ENCODE measurements around the gene PTK7. TPM values are rescaled to one million over a fixed set of nuclear protein-coding genes. Genes with fewer than 3 reads are reported as not detected.
A peak's percentile ranks its signal among the peaks of the same experiment; 100 is the strongest.
"Not testable (repeated sequence)": the region's sequence is repeated elsewhere in the genome, so short reads cannot be mapped to it uniquely, and the experiment has no call there.

Gene PTK7
- total RNA-seq, 2 donors from 2014 or later = 2.9 to 4.7 TPM

DNA sequence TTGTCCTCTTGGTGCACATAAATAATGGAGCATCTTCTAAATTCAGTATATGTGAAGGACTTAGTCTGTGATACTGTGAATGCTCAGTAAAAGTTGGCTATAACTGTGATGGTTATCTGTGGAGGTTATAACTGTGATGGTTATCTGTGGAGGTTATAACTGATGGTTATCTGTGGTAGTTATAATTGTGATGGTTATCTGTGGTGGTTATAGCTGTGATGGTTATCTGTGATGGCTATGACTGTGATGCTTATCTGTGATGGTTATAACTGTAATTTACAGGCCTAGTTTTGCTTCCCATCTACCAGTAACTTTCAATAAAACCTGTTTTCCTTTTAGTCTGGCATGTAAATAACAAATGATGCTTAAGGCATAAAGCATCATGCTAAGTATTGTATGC lies 16.5 kb downstream of the PTK7 start:
- no peaks in the 10 kb centered on the region for H3K36me3 Mint-ChIP-seq
- no peak overlapping the region for H3K27ac Mint-ChIP-seq
- ATAC-seq (no peak), DNase-seq (ENCODE audit: low spot score in 2 of 2) (no peak)
- no peaks in the 10 kb centered on the region for H3K9me3 Mint-ChIP-seq

- DNase-seq (ENCODE audit: low spot score in 2 of 2) = no peak
- Mint-ChIP-seq H3K27ac (peak overlapping the region in 1 of 2 donors; percentile 58), H3K9me3 (no peaks in the 10 kb centered on the region), H3K36me3 (no peaks in the 10 kb centered on the region)
- ATAC-seq = peak; percentile 44 to 94
Measured at GRCh38 chr6:43093436-43094289, 17.5 kb downstream of the PTK7 start.

- H3K36me3 Mint-ChIP-seq = no peaks in the 10 kb centered on the region
- H3K9me3 Mint-ChIP-seq = no peaks in the 10 kb centered on the region
- peak overlapping the region in 1 of 2 donors; percentile 13 for H3K27ac Mint-ChIP-seq
- DNase-seq (ENCODE audit: low spot score in 2 of 2) = no peak
- no peak for ATAC-seq
Measured at GRCh38 chr6:43095939-43096338, 19.8 kb downstream of the PTK7 start.

DNA sequence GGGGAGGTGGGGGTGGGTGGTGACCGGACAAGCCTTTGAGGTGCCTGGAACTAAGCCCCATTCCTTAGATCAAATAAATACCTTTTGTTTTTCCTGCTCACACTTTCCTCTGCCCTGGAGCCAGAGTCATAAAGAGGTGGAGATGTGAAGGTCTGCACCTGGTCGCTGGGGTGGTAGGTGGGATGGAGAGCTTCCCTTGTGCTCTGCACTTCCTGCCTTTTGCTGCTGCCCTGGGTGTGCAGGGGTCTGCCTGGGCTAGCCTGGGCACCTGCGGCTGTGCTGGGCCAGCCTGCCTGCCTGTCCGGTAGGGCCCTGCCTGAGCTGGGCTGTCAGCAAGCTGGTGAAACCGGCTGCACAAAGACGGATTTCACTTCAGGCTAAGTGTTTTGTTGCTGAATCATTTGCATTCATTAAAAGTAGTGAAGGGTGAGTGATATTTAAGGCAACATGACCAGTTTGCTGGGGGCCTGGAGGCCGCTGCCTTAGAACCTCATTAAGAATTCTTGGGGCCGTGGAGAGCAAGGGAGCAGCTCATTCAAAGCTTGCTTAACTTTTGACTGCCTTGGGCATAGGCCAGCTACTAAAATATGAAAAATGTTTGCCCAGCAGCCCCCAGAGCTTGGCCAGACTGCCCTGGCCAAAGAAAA lies 20.5 kb downstream of the PTK7 start:
- Mint-ChIP-seq H3K27ac (peak overlapping the region in 1 of 2 donors; percentile 13), H3K9me3 (no peaks in the 10 kb centered on the region), H3K36me3 (no peaks in the 10 kb centered on the region)
- no peak for ATAC-seq
- no peak for DNase-seq (ENCODE audit: low spot score in 2 of 2)

- Mint-ChIP-seq H3K27ac (peak overlapping the region in 1 of 2 donors; percentile 39), H3K36me3 (no peaks in the 10 kb centered on the region), H3K9me3 (no peaks in the 10 kb centered on the region)
- DNase-seq (ENCODE audit: low spot score in 2 of 2) = no peak
- ATAC-seq = no peak
Measured at GRCh38 chr6:43097098-43097489, 21.0 kb downstream of the PTK7 start.

- no peaks in the 10 kb centered on the region for H3K36me3 Mint-ChIP-seq
- ATAC-seq (no peak), DNase-seq (ENCODE audit: low spot score in 2 of 2) (no peak)
- no peaks in the 10 kb centered on the region for H3K9me3 Mint-ChIP-seq
- H3K27ac Mint-ChIP-seq = no peak overlapping the region
Measured at GRCh38 chr6:43097502-43097901, 21.4 kb downstream of the PTK7 start.

GRCh38 chr6:43101497-43101896 lies 25.4 kb downstream of the PTK7 start:
- no peaks in the 10 kb centered on the region for H3K36me3 Mint-ChIP-seq
- no peak for DNase-seq (ENCODE audit: low spot score in 2 of 2)
- no peak overlapping the region for H3K27ac Mint-ChIP-seq
- no peak for ATAC-seq
- no peaks in the 10 kb centered on the region for H3K9me3 Mint-ChIP-seq

DNA sequence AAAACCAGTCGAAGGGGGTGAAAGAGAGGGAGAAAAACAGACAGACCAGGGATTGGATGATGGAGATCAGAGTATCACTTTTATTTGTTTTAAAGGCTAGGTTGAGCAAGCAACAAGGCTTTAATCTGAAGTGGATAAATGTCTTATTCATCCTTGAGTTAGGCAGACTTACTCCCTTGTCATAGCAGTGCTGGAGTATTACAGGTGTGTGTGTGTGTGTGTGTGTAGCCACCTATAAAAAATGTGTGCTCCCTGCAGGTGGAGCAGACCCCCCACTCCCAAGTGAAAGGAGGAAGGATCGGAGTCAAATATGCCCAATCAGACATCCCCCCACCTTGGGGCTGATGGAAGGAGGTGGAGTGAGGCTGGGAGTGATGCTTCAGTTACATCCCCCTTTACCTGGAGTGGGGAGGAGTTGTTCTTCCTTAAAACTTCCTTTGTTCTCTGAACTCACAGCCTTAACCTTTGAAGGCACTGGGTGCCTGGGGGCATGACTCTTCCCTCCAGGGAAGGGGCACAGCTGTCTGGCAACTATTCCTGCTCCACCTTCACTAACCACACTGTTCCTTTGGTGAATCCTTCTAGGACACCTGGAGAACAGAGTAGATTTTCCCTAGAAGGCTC lies 27.3 kb downstream of the PTK7 start:
- H3K9me3 Mint-ChIP-seq = no peaks in the 10 kb centered on the region
- DNase-seq (ENCODE audit: low spot score in 2 of 2) (no peak), ATAC-seq (no peak)
- H3K27ac Mint-ChIP-seq = no peak overlapping the region
- no peaks in the 10 kb centered on the region for H3K36me3 Mint-ChIP-seq

DNA sequence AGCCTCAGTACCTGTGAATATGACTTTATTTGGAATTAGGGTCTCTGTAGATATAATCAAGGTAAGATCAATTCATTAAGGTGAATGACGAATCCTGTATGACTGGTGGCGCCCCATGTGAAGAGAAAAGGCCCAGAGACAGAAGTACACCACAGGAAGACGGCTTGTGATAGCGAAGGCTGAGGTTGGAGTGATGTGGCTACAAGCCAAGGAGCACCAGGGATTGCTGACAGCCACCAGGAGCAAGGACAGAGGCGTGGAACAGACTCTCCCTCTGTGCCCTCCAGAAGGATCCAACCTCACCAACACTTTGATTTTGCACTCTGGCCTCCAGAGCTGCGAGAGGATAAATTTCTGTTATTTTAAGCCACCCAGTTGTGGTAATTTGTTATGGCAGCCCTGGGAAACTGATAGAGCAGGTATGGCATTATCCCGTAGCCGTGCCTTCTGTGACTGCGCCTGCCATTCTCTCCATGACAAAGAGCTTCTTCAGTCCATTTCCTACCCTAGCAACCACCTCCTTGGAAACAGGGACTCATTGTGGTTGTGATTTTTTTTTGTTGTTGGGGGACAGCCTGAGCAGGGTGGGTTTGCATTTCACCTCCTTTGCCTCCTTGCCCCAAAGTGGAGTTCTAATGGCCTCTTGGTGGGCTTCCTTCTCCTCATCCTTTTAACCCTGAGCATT lies 29.6 kb downstream of the PTK7 start:
- Mint-ChIP-seq H3K9me3 (no peaks in the 10 kb centered on the region), H3K36me3 (no peaks in the 10 kb centered on the region), H3K27ac (no peak overlapping the region)
- DNase-seq (ENCODE audit: low spot score in 2 of 2) (no peak), ATAC-seq (no peak)

- Mint-ChIP-seq H3K9me3 (no peaks in the 10 kb centered on the region), H3K27ac (no peak overlapping the region), H3K36me3 (no peaks in the 10 kb centered on the region)
- ATAC-seq (no peak), DNase-seq (ENCODE audit: low spot score in 2 of 2) (no peak)
Measured at GRCh38 chr6:43107344-43108062, 31.4 kb downstream of the PTK7 start.

- Mint-ChIP-seq H3K27ac (no peak overlapping the region), H3K9me3 (no peaks in the 10 kb centered on the region), H3K36me3 (no peaks in the 10 kb centered on the region)
- no peak for ATAC-seq
- no peak for DNase-seq (ENCODE audit: low spot score in 2 of 2)
Measured at GRCh38 chr6:43113431-43114260, 37.5 kb downstream of the PTK7 start.

DNA sequence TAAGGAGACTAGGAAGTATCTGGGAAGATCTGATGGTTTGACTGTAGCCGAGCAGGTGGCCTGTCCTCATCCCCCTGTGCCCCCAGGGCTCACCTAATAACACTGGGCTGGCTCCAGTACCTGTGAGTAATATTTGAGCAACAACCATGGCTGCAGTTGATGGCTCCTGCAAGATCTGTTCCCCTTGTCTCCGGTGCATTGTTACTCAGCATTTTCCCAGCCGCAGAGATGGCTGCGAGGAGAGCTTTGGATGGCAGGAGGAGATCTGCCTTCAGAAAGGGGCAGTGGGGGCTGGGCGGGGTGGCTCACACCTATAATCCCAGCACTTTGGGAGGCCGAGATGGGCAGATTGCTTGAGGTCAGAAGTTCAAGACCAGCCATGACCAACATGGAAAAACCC lies 39.3 kb downstream of the PTK7 start:
- no peaks in the 10 kb centered on the region for H3K9me3 Mint-ChIP-seq
- H3K27ac Mint-ChIP-seq = no peak overlapping the region
- DNase-seq (ENCODE audit: low spot score in 2 of 2) (no peak), ATAC-seq (no peak)
- no peaks in the 10 kb centered on the region for H3K36me3 Mint-ChIP-seq

GRCh38 chr6:43117466-43117865 lies 41.4 kb downstream of the PTK7 start:
- DNase-seq (ENCODE audit: low spot score in 2 of 2); H3K27ac Mint-ChIP-seq; ATAC-seq; H3K36me3 Mint-ChIP-seq; H3K9me3 Mint-ChIP-seq: not testable (repeated sequence)

DNA sequence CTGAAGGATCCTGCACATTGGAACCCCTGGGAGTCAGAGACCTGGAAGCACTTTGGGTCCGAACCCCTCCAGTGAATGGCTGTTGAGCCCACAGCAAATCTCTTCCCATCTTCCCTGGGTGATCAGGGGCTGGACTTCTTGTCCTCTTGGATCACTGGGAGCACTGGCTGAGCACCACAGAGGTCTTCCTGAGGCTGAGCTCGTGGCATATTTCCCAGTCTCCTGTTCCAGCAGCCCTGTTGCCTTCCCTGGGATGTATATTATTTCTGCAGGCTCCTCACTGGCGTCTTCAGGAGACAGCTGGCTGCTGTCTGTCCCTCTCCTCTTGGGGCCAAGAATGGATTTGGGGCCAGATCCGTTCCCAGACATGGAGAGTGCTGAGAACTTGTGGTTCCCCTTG lies 43.4 kb downstream of the PTK7 start:
- H3K9me3 Mint-ChIP-seq = no peaks in the 10 kb centered on the region
- DNase-seq (ENCODE audit: low spot score in 2 of 2) (no peak), ATAC-seq (no peak)
- no peak overlapping the region for H3K27ac Mint-ChIP-seq
- no peaks in the 10 kb centered on the region for H3K36me3 Mint-ChIP-seq

DNA sequence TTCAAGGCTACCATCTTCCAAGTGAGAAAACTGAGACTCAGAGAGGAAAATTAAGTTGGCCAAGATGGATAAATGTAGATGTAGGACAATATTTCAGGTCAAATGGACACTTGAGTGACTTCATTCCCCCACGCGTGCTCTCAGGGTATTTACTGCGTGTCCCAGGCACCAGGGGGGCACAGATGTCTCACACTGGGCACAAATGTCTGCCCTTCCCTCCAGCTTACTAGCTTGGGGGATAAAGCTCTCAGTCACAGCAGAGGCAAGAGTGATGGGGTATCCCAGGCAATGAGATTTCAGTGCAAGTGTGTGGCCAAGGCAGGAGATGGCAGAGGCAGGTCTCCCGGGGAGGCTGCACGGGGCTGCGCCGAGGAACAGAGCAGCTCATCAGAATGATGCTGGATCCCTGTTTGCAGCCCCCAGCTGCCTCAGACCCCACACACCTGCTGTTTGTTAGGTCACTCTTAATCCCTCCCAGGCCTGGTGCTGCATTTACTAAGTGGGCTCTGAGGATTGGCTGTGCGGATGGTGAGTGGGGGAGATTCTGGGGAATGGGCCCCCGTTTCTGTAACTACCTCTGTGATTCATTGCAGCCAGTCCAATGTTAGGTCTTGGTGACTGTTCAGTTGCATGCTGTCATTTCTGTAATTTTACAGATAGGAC lies 44.1 kb downstream of the PTK7 start:
- no peaks in the 10 kb centered on the region for H3K36me3 Mint-ChIP-seq
- no peaks in the 10 kb centered on the region for H3K9me3 Mint-ChIP-seq
- H3K27ac Mint-ChIP-seq = no peak overlapping the region
- DNase-seq (ENCODE audit: low spot score in 2 of 2) = no peak
- no peak for ATAC-seq

Data from activated naive CD4-positive, alpha-beta T cell treated with anti-CD3 and anti-CD28 coated beads, Interleukin-2, amount 50 U/mL, for 72 hours (primary cell).